GM18868 (cell line): Measurements from ENCODE around the gene SCFD2.

Experiments used
- ATAC-seq: cut with Tn5 transposase; IDR thresholded peaks from one replicate; pipeline ENCODE4 v1.9.1; 2021; ENCODE audit warnings: mild to moderate bottlenecking, moderate library complexity; ENCODE audit not compliant: unreplicated experiment

Gene SCFD2

GRCh38 chr4:53118676-53119075 is 247.2 kb downstream of the SCFD2 start:
- no peak for ATAC-seq

GRCh38 chr4:53116954-53117353 is 248.9 kb downstream of the SCFD2 start:
- ATAC-seq: no peak

GRCh38 chr4:53113431-53114225 is 252.2 kb downstream of the SCFD2 start:
- ATAC-seq: peak; percentile 88

- no peak for ATAC-seq
Observed at GRCh38 chr4:53105313-53105712, 260.5 kb downstream of the SCFD2 start.

GRCh38 chr4:53103481-53103880 is 262.4 kb downstream of the SCFD2 start:
- ATAC-seq: no peak

- no peak for ATAC-seq
Observed at GRCh38 chr4:53101191-53101581, 264.7 kb downstream of the SCFD2 start.

DNA sequence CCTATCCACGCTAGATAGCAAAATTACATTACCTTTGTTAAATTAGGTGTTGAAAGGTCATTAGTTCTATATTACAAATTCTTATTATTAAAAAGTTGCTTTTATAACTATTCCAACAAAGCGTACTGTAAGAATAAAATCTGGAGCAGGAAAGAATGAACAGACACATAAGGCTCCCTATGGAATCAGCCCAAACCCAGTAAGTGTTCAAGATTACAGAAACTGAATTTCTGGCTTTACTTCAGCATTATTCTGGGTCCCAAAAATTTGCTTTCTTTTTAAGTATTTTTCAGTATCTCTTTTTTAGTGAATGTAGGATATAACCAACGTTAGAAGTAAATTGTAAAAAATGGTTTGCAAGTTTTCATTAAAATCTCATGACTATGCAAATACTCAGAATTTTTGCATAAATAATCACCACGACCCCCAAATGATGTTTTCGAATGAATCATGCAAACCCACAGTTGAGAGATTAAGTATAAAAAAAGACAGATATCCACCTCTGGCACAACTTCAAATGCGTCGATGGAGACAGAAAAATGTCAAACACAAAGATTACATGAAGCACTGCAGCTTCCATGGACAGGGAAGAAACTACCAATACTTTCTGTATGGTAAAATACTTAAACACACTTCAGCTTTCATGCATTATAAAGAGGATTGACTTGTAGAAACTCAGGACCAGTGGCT is 265.2 kb downstream of the SCFD2 start:
- no peak for ATAC-seq

DNA sequence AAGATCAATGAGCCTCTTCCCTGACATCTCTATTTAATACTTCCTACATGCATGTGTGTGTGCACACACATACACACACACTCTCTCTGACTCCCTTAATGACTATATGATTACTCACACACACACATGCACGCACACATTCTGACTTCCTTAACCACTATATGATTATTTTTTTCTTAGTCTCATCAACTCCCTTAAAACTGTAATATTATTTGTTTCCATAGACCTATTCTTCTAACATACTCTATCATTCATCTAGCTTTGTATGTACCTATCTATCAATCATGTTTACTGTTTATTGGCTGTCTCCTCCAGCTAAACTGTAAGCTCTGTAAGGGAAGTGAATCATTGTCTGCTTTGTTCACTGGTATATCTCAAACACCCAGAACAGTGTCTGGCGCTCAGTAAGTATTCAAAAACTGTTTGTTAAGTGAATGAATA is 267.2 kb downstream of the SCFD2 start:
- no peak for ATAC-seq

- ATAC-seq: no peak
Observed at GRCh38 chr4:53094040-53094439, 271.8 kb downstream of the SCFD2 start.

GRCh38 chr4:53089936-53090729 is 275.7 kb downstream of the SCFD2 start:
- ATAC-seq: no peak

DNA sequence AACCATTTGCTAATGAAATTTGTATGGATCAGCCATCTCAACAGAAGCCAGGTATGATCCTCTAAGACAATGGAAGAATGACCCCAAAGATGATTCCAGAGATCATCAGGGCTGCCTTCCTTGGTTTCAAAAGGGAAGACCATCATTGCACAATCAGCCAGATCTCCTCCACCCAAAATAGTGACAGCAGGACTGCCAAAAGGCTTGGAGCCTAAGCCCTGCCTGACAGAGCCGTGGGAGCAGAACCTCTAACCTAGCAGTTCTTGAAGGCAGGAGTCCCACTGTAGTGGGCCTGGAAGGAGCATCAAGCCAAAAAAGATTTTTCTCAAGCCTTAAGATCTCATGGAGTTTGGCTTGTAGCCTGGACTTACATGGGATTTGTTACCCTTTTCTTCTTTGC is 277.7 kb downstream of the SCFD2 start:
- ATAC-seq: no peak

DNA sequence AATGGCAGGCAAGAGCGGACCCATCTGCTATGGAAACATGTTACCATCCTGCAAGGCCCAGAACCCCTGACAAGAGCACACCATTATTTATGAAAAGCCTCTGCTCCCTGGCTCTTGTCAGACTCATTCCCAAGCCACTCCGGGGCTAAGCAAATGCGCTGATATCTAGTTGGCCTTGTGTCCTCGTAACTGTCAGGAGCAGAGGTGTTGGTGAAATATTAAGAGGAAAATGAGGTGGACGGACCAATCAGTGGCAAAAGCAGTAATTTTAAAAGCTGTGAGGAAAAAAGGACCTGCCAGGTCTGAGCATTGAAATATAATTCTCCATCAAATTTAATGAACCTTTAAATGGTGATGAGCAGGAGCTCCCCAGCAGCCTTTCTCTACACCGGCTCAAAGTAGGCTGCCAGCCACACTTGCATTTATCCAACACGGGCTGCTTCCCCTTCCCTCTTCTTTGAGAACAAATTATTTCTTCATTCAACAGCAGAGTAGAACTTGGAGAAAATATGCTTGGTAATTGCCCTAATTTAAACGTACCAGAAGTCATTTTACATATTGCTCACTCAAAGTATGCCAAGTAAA is 289.4 kb downstream of the SCFD2 start:
- ATAC-seq: no peak

- peak; percentile 59 for ATAC-seq
Observed at GRCh38 chr4:53075162-53075785, 290.6 kb downstream of the SCFD2 start.

GRCh38 chr4:53068755-53069330 is 297.0 kb downstream of the SCFD2 start:
- ATAC-seq: no peak

GRCh38 chr4:53067125-53067802 is 298.6 kb downstream of the SCFD2 start:
- ATAC-seq: no peak

GRCh38 chr4:53066155-53066554 is 299.7 kb downstream of the SCFD2 start:
- ATAC-seq: no peak

DNA sequence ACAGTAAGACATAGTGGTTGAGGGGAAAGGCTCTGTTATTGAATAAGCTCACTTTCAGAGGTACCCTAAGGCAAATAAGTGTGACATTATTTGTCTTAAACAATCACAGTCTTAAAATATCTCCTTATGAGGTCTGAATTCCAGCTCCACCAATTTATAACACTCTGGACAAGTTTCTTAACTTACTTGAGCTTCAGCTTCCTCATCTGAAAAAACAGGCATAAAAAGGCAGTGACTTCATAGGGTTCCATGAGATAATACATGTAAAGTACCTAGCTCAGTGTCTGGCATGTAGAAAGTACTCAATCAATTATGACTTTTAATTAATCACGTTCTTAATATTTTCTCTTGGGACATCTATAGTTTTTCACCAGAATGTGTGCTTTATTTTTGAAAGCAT is 301.3 kb downstream of the SCFD2 start:
- ATAC-seq: no peak

DNA sequence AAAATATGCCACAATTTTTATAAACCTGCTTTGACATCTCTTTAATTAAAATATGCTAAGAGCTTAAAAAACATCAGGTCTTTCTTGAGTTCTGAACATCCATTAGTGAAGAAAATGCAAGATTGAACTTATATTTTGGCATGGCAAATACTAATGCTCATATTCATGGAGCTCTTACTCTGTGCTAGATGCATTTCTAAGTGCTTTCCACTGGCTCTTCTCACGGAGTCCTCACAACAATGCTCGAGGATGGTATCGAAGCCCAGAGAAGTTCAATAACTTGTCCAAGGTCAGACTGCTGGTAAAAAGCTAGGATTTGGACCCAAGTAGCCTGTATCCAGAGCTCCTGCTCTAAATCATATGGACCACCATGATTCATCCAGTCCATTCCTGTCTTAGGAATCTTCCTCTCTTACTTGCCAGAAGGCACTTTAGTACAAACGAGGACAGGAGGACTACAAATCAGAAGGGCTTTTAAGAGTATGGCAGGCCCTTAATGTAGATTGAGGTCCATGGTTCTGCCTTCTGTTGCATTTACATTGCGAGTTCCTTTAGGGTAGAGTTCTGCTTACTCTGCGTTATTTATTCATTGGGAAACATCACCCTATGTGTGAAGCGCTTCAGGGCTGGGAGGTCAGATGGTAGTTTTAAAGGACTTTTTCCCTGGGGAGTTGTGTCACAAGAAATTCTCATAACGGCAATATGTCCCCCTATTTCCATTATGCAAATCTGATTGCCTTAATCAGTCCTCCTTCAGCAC is 304.6 kb downstream of the SCFD2 start:
- no peak for ATAC-seq

- no peak for ATAC-seq
Observed at GRCh38 chr4:53060278-53060677, 305.6 kb downstream of the SCFD2 start.
